ENCODE data around the gene PCNX1. TPM values are rescaled to one million over a fixed set of nuclear protein-coding genes. Genes with fewer than 3 reads are reported as not detected.
A peak's percentile ranks its signal among the peaks of the same experiment; 100 is the strongest.
"Not testable (repeated sequence)": the region's sequence is repeated elsewhere in the genome, so short reads cannot be mapped to it uniquely, and the experiment has no call there.

The PCNX1 gene
- total RNA-seq, 6 experiments from 2014 or later, result 35.1 to 49.6 (median 41.1) TPM

DNA sequence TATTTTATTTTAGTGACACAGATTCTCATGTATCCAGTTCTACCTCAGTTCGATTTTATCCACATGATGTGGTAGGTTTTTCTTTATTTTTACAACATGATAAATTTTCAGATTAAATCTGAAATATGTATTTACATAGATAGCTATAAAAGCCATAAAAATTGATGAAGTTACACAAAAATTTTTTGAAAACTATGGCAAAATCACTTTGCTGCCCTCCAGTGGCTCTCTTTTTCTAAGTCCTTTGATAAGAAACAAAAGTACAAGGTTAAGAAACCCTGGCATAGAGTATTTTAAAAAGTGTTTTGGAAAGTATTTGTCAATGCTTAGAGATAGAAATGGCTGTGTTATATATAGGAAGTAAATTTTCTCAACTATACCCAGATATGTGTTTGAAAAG is 104.2 kb downstream of the PCNX1 start:
- H3K4me1 Mint-ChIP-seq (ENCODE audit: low read depth), result peaks cover 29% of the 10 kb centered on the region
- no peak overlapping the region for H3K4me3 Mint-ChIP-seq
- no peak overlapping the region; the same call in 1 of the 2 replicates for H3K27ac Mint-ChIP-seq
- peaks cover 35% of the 10 kb centered on the region for H3K36me3 Mint-ChIP-seq (ENCODE audit: low read depth)
- H3K9me3 Mint-ChIP-seq, result no peaks in the 10 kb centered on the region
- DNase-seq, result no peak
- TF ChIP-seq, protein P1, sequence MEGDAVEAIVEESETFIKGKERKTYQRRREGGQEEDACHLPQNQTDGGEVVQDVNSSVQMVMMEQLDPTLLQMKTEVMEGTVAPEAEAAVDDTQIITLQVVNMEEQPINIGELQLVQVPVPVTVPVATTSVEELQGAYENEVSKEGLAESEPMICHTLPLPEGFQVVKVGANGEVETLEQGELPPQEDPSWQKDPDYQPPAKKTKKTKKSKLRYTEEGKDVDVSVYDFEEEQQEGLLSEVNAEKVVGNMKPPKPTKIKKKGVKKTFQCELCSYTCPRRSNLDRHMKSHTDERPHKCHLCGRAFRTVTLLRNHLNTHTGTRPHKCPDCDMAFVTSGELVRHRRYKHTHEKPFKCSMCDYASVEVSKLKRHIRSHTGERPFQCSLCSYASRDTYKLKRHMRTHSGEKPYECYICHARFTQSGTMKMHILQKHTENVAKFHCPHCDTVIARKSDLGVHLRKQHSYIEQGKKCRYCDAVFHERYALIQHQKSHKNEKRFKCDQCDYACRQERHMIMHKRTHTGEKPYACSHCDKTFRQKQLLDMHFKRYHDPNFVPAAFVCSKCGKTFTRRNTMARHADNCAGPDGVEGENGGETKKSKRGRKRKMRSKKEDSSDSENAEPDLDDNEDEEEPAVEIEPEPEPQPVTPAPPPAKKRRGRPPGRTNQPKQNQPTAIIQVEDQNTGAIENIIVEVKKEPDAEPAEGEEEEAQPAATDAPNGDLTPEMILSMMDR (IDR thresholded peaks at IDR 0.05), result peak; percentile 68
- H3K27me3 Mint-ChIP-seq (ENCODE audit: insufficient read depth), result no peaks in the 10 kb centered on the region; the same call in 1 of the 2 replicates

GRCh38 chr14:71012888-71013287 is 105.6 kb downstream of the PCNX1 start:
- no peak overlapping the region for H3K27ac Mint-ChIP-seq
- DNase-seq, result no peak
- no peaks in the 10 kb centered on the region for H3K9me3 Mint-ChIP-seq
- H3K27me3 Mint-ChIP-seq (ENCODE audit: insufficient read depth), result peaks cover 2% of the 10 kb centered on the region; the same call in 1 of the 2 replicates
- H3K4me3 Mint-ChIP-seq, result no peak overlapping the region
- H3K36me3 Mint-ChIP-seq (ENCODE audit: low read depth), result peaks cover 44% of the 10 kb centered on the region
- H3K4me1 Mint-ChIP-seq (ENCODE audit: low read depth), result peaks cover 19% of the 10 kb centered on the region
- TF ChIP-seq, protein P1 (IDR thresholded peaks at IDR 0.05), result no peak

- no peak for DNase-seq
- H3K36me3 Mint-ChIP-seq (ENCODE audit: low read depth), result peaks cover 44% of the 10 kb centered on the region
- H3K4me1 Mint-ChIP-seq (ENCODE audit: low read depth), result peaks cover 16% of the 10 kb centered on the region
- H3K27me3 Mint-ChIP-seq (ENCODE audit: insufficient read depth), result peaks cover 2% of the 10 kb centered on the region; the same call in 1 of the 2 replicates
- no peak overlapping the region for H3K27ac Mint-ChIP-seq
- no peaks in the 10 kb centered on the region for H3K9me3 Mint-ChIP-seq
- TF ChIP-seq, protein P1 (IDR thresholded peaks at IDR 0.05), result no peak
- no peak overlapping the region; the same call in 1 of the 2 replicates for H3K4me3 Mint-ChIP-seq
These were observed 106.4 kb downstream of the PCNX1 start for GRCh38 chr14:71013551-71014192.

DNA sequence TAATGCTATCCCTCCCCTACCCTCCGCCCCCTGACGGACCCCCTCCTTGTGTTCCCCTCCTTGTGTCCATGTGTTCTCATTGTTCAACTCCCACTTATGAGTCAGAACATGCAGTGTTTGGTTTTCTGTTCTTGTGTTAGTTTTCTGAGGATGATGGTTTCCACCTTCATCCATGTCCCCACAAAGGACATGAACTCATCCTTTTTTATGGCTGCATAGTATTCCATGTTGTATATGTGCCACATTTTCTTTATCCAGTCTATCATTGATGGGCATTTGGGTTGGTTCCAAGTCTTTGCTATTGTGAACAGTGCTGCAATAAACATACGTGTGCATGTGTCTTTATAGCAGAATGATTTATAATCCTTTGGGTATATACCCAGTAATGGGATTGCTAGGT is 112.7 kb downstream of the PCNX1 start:
- H3K4me1 Mint-ChIP-seq (ENCODE audit: low read depth), result peaks cover 42% of the 10 kb centered on the region
- peaks cover 67% of the 10 kb centered on the region for H3K36me3 Mint-ChIP-seq (ENCODE audit: low read depth)
- not testable (repeated sequence) for H3K27ac Mint-ChIP-seq; H3K27me3 Mint-ChIP-seq (ENCODE audit: insufficient read depth); DNase-seq; H3K4me3 Mint-ChIP-seq
- peaks cover 22% of the 10 kb centered on the region for H3K9me3 Mint-ChIP-seq

DNA sequence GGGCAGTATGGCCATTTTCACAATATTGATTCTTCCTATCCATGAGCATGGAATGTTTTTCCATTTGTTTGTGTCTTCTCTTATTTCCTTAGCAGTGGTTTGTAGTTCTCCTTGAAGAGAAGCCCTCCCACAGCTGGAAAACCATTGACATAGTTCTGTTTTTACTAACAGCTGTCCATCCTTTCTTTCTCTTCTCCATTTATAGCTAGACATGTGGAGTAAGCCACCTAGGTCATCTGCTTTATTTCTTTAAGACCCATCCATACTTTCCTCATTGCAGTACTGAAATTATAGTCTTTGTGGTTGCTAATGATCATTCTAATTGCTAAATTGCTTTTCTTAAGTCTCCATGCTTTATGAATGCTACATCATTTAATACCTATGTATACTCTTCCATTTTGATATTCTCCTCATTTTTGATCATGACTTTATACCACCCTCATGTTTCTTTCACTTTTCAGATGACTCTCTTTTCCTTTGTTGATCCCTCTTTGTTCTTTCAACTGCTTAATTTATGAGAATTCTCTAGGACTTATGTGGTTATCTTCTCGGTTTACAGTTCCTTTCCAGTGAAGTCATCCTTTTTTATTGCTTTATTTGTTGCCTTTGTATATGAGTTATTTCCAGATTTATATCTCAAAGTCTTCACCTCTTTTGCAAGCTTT is 114.2 kb downstream of the PCNX1 start:
- peaks cover 58% of the 10 kb centered on the region for H3K36me3 Mint-ChIP-seq (ENCODE audit: low read depth)
- TF ChIP-seq, protein P1 (IDR thresholded peaks at IDR 0.05), result no peak
- peaks cover 2% of the 10 kb centered on the region; the same call in 1 of the 2 replicates for H3K27me3 Mint-ChIP-seq (ENCODE audit: insufficient read depth)
- peak overlapping the region; percentile 73 for H3K27ac Mint-ChIP-seq
- H3K4me1 Mint-ChIP-seq (ENCODE audit: low read depth), result peaks cover 42% of the 10 kb centered on the region
- peak; percentile 90 for DNase-seq
- H3K4me3 Mint-ChIP-seq, result peak overlapping the region; percentile 70
- H3K9me3 Mint-ChIP-seq, result peaks cover 22% of the 10 kb centered on the region

All from HFFc6 (cell line).